ENCODE results near the gene YWHAQ.

YWHAQ gene

DNA sequence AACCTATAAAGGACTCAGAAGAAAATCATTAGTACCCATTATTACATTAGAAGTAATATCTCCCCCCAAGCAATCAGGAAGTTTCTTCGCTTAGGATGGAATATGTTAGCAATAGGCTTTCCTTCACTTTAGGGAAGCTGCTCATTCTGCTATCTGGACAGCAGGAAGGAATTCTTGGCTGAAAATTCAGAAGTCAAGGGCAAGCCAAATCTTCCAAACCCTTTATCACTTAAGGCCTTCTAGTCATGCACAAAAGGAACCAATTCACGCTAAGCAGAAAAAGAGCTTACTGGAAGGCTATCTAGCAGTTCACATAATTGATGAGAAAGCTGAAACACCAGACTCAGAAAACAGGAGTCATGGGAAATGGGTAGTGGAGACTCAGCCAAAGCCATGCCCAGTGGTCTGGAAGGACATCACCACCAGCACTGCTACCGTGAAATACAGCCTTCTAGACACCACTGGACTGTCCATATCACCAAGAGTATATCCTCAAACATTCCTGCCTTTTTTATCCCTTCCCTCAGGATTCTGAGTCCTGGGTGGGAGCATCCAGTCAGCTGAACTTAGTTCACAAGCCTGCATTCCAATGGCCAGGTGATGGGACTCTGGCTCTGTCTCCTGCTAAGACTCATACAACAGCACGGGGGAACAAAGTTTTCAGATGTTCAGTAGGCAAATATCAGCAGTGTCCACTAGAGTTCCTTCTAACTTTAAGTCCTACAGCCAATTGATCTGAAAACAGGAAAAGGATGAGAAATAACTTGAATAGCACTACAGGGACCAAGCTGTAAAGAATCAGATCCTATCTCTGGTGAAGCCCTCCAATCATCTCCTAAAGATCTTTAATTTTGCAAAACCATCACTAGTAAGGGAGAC is 60.4 kb downstream of the YWHAQ start:
- DNase-seq (ENCODE audit: low read depth) = no peak
- TF ChIP-seq, protein P1, sequence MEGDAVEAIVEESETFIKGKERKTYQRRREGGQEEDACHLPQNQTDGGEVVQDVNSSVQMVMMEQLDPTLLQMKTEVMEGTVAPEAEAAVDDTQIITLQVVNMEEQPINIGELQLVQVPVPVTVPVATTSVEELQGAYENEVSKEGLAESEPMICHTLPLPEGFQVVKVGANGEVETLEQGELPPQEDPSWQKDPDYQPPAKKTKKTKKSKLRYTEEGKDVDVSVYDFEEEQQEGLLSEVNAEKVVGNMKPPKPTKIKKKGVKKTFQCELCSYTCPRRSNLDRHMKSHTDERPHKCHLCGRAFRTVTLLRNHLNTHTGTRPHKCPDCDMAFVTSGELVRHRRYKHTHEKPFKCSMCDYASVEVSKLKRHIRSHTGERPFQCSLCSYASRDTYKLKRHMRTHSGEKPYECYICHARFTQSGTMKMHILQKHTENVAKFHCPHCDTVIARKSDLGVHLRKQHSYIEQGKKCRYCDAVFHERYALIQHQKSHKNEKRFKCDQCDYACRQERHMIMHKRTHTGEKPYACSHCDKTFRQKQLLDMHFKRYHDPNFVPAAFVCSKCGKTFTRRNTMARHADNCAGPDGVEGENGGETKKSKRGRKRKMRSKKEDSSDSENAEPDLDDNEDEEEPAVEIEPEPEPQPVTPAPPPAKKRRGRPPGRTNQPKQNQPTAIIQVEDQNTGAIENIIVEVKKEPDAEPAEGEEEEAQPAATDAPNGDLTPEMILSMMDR (IDR thresholded peaks at IDR 0.05; ENCODE audit: control insufficient read depth, extremely low read depth, insufficient read depth) = no peak
- H3K4me3 ChIP-seq (ENCODE audit: low read depth, low read length) = no peak overlapping the region

DNA sequence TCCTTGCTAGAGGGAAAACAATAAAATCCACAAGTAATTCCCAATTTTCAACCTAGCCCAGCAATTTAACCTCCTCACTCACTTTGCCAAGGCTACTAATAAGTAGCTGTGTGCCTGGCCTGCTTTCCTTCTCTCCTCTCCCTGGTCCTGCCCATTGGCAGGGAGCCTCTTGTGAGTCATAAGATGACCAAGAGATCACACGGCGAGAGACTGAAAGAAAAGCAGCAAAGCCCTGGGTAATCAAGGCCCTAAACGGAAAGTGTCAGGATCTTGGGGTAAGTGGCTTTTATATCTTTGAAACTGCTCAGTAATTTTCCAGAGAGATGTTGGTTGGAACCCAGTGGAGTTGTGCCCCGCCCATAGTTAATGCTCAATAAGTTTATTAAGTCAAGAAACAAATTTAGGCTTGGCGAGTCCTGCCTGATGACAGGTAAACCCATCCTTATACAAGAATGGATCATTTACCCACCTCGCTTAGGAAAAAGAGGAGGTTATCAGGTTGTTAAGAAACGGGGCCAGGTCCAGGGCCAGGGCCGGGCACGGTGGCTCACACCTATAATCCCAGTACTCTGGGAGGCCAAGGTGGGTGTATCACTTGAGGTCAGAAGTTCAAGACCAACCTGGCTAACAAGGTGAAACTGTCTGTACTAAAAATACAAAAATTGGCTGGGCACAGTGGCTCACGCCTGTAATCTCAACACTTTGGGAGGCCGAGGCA is 65.2 kb downstream of the YWHAQ start:
- 0 out of 2 replicates have a peak overlapping the region, but pooled peaks have one; percentile 8 for H3K4me3 ChIP-seq (ENCODE audit: low read depth, low read length)
- DNase-seq (ENCODE audit: low read depth) = no peak
- TF ChIP-seq, protein P1 (IDR thresholded peaks at IDR 0.05; ENCODE audit: control insufficient read depth, extremely low read depth, insufficient read depth) = no peak

- TF ChIP-seq, protein P1 (IDR thresholded peaks at IDR 0.05; ENCODE audit: control insufficient read depth, extremely low read depth, insufficient read depth) = no peak
- DNase-seq (ENCODE audit: low read depth) = no peak
- H3K4me3 ChIP-seq (ENCODE audit: low read depth, low read length) = no peak overlapping the region
These were observed 70.2 kb downstream of the YWHAQ start for GRCh38 chr2:9560628-9561027.

GRCh38 chr2:9558948-9559381 is 71.8 kb downstream of the YWHAQ start:
- DNase-seq (ENCODE audit: low read depth) = no peak
- H3K4me3 ChIP-seq (ENCODE audit: low read depth, low read length) = no peak overlapping the region
- TF ChIP-seq, protein P1 (IDR thresholded peaks at IDR 0.05; ENCODE audit: control insufficient read depth, extremely low read depth, insufficient read depth) = no peak

DNA sequence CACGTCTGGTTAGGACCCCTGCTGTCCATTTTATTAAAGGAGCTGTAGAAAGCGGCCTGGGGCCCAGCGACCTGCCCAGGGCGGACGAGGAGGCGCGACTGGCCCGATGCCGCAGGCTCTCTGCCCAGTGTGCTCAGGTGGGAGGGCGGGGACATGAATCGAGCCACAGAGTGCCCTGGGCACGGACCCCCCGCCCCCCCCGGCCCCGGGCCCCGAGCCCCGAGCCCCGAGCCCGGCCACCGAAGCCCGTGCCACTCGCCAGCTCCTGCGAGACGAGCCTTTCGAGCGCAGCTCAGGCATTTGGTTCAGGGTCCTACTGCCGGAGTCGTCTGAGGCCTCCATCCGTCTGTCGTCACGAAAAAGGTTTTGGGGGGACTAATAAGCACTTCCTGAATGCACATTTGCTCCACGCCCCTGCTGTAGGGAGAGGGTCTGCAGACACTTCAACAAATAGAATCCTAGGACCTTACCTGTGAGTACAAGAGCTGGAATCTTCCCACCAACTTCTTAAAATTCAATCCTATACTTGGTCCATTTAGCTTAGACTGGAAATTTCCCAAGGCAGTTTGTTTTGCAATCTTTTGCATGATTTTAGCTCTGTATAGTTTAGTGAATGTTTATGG is 74.6 kb downstream of the YWHAQ start:
- no peak for DNase-seq (ENCODE audit: low read depth)
- TF ChIP-seq, protein P1 (IDR thresholded peaks at IDR 0.05; ENCODE audit: control insufficient read depth, extremely low read depth, insufficient read depth) = no peak
- peak overlapping the region; percentile 97 for H3K4me3 ChIP-seq (ENCODE audit: low read depth, low read length)

DNA sequence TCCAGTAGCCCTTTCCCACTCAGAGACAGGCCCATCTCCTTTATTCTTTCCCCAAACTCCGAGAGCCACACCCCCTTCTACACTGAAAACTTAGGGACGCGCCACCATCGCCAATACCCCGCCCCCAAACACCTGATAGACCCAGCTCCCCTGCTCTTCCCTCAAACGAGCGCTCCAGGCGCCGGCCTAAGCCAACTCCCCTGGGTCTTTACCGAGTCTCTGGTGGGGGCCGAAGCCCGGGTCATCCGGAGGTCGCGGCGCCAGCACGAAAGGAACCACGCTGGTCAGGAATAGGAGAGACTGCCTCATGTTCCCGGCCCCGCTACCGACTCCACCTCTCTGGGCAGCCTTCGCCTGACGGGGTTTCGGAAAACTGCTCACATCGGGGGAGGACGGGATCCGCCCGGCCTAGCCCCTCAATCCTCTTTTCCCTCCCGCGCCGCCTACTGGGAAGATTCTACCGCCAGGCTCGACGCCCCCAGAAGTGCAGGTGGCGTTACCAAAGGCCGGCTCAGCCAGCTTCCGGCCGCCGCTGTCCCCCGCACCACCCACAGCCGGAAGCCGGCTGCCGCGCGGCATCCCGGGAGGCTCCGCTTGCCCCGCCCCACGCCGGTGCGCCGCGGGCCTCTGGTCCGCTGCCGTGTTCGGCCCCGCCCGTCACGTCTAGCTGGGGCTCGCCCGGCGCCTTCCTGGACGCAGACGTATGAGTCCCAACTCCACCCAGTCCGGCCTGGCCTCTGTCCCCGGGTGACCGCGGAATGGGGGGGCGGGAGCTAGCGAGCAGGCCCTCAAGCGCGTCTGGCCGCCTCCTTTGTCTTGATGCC is 75.3 kb downstream of the YWHAQ start, which contains the start of gene ADAM17:
Gene ADAM17 (minus strand): TSS at position 534 of the 824 bp plus-strand sequence. CDS start 225 bp downstream, at position 309.
- H3K4me3 ChIP-seq (ENCODE audit: low read depth, low read length) = peak within 1 kb of the TSS; percentile 97
- TF ChIP-seq, protein P1 (IDR thresholded peaks at IDR 0.05; ENCODE audit: control insufficient read depth, extremely low read depth, insufficient read depth) = peak; percentile 63
- DNase-seq (ENCODE audit: low read depth) = peak; percentile 88
